Right ventricle myocardium inferior (tissue), 1 donor: Measurements from ENCODE around the gene HDAC9. TPM values are rescaled to one million over a fixed set of nuclear protein-coding genes. Genes with fewer than 3 reads are reported as not detected.
"Not testable (repeated sequence)": the region's sequence is repeated elsewhere in the genome, so short reads cannot be mapped to it uniquely, and the experiment has no call there.

Source experiments
- ATAC-seq: fragments of 200-7000 bp; cut with Tn5 transposase; one replicate; pipeline ENCODE4 v1.9.1; 2020; ENCODE audit warnings: mild to moderate bottlenecking, moderate library complexity
- DNase-seq: peaks from one replicate; pipeline ENCODE4 v3.0.0; 2021; ENCODE audit errors: missing footprints
- intact Hi-C: fragments of 100-400 bp; cut with DNase I; formaldehyde crosslinking; loops from one replicate; pipeline ENCODE4 v1.11.0; 2022
- total RNA-seq: library from RNA; stranded (reverse); fragmentation: NEBNext Ultra II Directional; extraction: Animal tissue kit (Norgen Biotek cat#: 25700); gene quantifications from one replicate; pipeline ENCODE4 v1.2.1, GENCODE V29; 2021
- donor health status: DM: no; HTN: yes; CAD: no; lungs with severe emphysema.

The HDAC9 gene
- total RNA-seq, 1 donor from 2014 or later = 25.3 TPM

DNA sequence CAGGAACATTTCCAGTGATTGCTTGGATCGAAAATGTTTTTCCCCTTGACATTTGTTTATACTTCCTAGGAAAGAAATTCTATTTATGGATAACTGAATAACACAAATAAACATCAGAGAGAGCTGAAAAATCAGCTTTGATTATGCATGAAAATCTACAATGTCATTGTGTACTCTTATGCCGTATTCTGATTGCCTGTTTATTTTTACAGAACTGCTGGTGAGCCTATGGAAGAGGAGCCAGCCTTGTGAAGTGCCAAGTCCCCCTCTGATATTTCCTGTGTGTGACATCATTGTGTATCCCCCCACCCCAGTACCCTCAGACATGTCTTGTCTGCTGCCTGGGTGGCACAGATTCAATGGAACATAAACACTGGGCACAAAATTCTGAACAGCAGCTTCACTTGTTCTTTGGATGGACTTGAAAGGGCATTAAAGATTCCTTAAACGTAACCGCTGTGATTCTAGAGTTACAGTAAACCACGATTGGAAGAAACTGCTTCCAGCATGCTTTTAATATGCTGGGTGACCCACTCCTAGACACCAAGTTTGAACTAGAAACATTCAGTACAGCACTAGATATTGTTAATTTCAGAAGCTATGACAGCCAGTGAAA is 500.4 kb downstream of the HDAC9 start:
- ATAC-seq = no peak
- intact Hi-C loops = no loop called here
- DNase-seq = peak; percentile 27

DNA sequence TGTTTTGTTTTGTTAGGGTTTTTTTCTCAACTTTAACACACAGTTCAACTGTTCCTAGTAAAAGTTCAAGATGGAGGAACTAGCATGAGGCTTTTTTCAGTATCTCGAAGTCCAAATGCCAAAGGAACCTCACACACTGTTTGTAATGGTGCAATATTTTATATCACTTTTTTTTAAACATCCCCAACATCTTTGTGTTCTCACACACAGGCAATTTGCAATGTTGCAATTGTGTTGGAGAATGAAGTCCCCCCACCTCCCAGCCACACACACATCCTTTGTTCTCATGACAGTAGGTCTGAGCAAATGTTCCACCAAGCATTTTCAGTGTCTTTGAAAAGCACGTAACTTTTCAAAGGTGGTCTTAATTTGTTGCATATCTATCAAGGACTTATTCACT is 501.0 kb downstream of the HDAC9 start:
- ATAC-seq (no peak), DNase-seq (no peak)
- intact Hi-C loops = no loop called here

DNA sequence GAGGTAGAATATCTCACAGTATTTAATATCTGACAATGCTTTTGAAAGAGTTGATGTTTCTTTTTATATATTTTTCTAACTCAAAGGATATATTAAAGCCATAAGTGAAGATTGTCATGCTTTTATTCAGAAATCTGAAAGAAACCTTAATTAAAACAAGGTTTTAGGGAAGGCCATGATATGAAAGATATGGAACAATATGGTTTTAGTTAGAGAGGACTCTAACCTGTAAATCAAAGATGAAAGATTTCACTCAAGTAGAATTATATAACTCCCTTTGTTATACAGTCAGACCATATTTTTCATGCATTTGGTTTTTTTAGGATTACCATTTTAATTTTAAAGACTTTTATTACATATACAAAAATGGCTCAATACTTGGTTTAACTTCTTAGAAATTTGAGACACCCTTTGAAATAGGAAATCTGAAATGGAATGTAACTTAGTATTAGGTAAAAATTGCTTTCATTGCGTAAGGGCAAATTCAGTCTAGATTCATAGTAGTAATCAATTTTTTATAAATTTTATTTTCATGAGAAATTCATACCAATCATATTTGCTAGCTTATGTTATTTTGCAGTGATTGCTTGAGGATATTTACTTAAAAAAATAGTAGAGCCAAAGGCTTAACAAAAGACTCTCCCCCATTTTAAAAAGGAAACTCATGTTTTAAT is 502.1 kb downstream of the HDAC9 start:
- ATAC-seq (no peak), DNase-seq (no peak)
- intact Hi-C loops = no loop called here

DNA sequence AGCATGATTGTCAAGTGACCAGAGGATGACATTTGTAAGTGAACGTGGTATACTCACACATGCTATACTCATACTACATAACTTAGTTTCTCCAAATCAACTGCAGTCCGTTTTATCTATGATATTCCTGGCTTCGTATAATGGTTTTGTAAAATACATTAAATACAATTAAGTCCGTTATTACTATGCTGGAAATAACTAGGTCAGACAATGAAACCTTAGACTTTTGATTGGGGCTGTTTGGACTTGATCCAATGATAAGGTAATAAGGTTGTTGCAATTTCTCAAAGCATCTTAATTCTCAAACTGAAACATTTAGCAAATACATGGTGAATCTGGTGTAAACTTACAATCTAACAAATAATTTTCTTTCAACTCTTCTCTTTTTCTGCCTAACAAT is 504.9 kb downstream of the HDAC9 start:
- intact Hi-C loops = no loop called here
- DNase-seq (no peak), ATAC-seq (no peak)

DNA sequence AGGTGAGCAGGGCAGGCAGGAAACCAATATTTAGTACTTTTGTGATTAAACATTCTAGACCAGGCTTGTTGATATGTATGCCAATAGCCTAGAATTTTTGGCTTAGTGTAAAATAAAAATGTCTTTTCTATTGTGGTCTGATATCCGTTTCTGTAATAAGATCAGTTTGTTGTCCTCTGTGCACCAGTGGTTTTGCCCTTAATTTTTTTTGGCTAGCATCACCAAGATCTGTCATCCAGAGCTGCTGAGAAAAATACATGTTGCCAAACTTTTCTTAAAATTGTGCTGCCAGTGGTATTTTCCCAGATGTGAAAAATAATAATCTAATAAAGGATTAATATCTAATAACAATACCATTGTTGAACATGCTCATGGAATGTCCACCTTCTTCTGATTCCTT is 506.3 kb downstream of the HDAC9 start:
- DNase-seq (no peak), ATAC-seq (no peak)
- intact Hi-C loops = no loop called here

DNA sequence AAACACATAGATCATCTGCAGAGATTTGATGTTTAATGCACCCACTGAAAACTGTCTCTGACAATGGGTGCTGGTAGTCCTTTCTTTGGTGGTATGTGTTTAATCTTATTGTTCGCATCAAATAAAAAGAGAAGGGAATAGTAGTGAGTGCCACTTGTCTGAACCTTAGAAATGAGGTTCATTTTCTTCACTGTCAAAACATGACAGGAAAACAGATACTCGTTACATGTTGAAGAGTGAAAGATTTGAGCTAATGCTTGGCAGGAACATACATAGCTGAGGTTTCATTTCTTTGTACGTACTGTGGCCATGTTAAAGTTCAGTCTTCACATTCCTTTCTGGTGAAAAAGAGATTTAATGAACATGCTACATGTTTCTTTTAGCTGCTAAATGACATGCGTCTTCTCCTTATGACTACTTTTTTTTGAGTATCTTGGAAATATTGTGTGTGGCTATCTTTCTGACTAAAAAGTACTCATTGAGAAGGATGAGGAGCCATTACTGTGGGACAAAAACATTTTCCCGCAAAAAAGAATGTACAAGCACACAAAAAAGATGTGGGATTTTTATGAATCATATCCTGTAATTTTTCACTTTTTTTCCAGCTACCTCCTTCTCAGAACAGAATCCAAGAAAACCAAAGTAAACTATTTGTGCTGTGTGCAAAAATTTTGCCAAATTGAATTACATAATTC is 513.8 kb downstream of the HDAC9 start:
- ATAC-seq (no peak), DNase-seq (no peak)
- intact Hi-C loops = no loop called here

DNA sequence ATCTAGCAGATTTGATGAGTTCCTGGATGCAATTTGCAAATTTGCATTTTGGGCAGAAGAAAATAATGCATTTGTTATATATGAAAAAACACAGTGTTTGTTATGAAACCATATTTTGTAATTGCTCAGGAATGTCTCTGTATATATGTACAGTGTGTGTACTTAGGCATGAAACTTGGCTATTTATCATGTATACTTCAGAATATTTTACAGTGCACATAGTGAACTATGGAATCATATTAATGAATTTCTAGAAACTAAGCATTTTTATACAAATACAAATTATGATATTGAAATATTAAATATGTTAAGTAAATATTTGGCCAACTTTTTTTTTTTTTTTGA is 514.4 kb downstream of the HDAC9 start:
- intact Hi-C loops = no loop called here
- no peak for ATAC-seq
- no peak for DNase-seq

DNA sequence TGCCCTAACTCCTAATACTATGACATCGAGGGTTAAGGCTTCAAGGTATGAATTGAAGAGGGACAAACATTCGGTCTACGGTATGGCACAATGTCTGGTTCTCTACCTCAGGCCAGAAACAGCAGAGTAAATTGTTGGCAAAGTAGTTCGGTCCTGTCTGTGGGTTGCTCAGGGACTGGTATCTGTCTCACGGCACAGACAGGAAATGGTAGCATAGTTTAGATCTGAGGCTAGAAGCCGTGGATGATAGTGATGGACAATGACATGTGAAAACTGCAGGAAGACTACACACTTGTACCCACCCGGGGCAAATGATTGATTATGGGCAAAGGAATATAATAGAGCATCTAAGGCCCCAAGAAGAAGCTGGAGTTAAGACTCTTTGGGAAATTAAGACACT is 515.7 kb downstream of the HDAC9 start:
- intact Hi-C loops = no loop called here
- DNase-seq (no peak), ATAC-seq (no peak)

DNA sequence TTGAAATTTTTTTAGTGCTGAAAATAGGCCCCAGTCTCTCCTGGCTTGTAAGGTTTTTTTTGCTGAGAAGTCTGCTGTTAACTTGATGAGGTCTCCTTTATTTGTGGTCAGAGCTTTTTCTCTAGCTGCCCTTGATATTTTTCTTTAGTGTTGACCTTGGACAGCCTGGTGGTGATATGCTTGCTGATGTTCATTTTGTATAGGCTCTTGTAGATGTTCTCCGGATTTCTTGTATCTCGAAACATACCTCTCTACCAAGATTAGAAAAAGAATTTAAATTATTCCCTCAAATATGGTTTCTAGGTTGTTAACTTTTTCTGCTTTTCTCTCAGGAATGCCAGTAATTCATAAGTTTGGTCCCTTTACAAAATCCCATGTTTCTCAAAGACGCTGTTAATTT is 519.5 kb downstream of the HDAC9 start:
- no peak for ATAC-seq
- intact Hi-C loops = no loop called here
- no peak for DNase-seq

DNA sequence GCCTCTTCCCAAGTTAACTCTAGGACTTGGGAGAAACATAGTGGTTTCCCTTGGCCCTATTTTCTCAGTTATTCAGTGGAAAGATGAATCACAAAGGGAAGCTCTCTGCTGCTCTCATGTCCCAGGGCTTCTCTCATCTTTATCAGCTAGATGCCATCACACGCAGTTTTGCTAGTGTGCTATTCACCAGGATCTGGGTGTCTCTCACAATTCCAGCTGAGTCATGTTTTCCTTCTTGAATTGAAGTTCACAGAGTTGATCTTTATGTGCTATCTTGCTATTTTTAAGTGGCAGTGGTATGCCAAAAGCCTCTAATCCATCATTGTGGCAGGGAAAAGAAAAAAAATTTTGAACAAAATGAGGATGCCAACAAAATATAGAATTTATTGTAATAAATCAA is 520.6 kb downstream of the HDAC9 start:
- intact Hi-C loops = no loop called here
- no peak for DNase-seq
- no peak for ATAC-seq

DNA sequence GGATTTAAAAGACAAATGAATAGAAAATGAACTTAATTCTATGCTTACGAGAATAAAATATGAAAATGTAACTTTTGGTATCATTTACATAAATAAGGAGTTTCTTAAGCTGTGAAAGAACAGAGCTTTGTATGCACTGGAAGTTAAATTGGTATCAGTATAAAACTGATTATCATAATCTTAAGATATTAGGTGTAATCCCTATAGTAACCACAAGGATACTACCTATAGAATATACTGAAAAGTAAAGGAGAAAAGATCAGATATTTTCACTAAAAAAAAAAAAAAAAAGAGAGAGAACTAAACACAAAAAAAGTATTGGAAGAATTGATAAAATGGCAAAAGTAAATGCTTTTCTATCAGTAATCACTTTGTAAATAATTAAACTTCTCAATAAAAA is 521.8 kb downstream of the HDAC9 start:
- no peak for DNase-seq
- intact Hi-C loops = no loop called here
- ATAC-seq = no peak

DNA sequence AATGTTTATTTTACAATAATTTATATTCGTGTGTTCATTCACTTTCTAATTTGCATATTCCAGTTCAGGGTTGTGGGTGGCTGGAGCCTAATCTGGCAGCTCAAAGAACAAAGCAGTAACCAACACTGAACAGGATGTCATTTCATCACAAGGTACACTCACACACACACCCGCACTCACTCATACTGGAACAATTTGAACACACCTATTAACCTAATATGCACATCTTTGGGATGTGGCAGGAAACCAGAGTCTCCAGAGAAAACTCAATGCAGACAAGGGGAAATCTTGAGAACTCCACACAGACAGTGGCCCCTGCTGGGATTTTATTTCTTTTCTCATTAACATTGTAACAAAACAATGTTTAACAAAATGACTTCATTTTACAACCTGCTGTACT is 524.5 kb downstream of the HDAC9 start:
- no peak for ATAC-seq
- DNase-seq = no peak
- intact Hi-C loops = no loop called here

DNA sequence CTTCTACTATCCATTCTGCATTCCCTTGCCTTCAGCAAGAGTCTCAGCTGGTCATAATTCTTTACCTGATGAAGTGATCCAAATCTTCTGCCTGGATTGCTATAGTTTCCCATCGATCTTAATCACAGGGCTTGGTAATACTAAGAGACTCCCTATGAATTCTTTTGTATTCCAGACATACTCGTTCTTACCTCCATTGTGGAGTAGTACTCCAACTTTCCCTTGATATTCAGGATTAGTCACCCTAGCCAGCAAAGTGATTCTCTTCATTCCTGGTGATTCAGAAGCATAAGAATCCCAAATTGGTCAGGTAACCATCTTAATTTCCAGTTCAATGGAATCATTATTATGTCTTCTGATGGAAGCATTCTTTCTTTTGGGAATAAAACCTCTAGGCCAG is 525.2 kb downstream of the HDAC9 start:
- DNase-seq = no peak
- no peak for ATAC-seq
- intact Hi-C loops = no loop called here

DNA sequence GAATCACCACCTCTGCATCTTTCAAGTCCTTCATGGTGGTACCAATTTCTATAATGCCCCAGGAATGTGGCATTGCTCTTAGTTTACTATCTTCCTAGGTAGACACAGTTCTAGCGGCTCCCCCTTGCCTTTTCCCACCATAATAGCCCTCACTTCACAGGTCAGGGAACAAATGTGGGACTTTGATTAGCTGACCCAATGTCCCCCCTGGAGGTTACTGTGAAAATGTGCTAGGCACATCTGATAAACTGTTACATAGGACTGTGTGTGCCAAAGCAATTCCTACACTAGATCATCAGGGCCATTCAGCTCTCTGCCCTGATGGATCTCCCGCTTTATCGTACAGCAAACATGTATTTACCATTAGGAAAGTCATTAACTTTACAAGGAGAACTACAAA is 527.9 kb downstream of the HDAC9 start:
- DNase-seq = no peak
- intact Hi-C loops = no loop called here
- no peak for ATAC-seq

DNA sequence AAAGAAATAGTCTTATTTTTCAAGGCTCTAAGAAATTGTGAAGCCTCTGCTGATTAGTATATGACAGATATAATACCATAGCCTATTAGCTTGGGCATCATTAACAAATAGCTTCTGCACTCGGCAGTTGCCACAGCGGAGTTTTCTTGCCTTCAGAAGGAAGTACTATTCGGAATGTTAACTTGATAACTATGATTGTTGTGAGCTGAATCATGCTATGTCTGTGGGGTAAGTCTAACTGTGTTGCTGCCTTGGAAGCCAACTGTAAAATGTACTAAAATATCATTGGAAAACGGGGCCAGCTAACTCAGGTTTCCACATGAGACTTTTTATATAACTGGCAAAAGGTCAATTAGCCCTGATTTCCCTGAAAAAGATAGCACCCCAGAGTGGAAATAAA is 528.7 kb downstream of the HDAC9 start:
- ATAC-seq = no peak
- DNase-seq = no peak
- intact Hi-C loops = no loop called here

DNA sequence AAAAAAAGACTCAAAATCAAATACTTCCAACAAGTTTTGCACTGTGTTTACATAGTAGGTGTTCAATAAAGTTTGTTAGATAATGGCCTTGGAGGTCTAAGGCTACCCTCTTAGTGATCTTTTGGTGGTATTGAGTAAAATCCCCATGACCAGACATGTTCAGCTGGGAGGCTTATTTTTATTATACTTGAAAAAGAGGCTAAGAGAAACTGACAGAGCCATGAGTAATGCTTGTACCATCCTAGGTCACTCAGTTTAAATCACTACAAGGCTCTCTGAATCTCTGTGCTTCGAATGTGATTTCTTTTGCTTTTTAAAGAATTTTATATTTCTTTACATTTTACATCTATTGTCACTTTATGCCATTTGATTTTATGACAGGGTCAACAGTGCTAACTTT is 531.3 kb downstream of the HDAC9 start:
- no peak for DNase-seq
- intact Hi-C loops = no loop called here

DNA sequence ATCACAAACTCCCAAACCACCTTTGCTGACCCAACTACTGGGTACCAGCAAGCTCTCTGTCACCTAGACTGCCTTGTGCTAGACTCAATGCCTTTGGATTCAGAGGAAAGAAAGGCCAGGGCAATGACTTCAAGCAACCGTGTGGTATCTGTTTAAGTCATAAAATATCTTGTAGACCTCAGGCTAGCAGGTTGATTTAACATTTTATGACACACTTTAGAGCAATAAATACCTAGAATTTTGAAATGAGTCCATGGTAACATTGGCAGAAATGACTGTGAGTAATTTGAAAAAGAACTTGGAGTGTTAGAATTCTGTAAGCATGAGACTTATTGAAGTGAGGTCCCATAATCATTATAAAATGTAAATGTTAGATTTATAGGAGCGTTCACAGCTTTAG is 534.7 kb downstream of the HDAC9 start:
- DNase-seq (no peak), ATAC-seq (no peak)
- intact Hi-C loops = no loop called here

More for the DNA sequence above, 531.3 kb downstream of the HDAC9 start:
- ATAC-seq = no peak

DNA sequence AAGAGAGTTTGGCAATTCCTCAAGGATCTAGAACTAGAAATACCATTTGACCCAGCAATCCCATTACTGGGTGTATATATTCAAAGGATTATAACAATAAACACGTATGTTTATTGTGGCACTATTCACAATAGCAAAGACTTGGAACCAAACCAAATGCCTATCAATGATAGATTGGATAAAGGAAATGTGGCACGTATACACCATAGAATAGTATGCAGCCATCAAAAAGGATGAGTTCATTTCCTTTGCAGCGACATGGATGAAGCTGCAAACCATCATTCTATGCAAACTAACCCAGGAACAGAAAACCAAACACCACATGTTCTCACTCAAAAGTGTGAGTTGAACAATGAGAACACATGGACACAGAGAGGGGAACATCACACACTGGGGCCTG is 537.4 kb downstream of the HDAC9 start:
- ATAC-seq, DNase-seq, intact Hi-C loops: not testable (repeated sequence)

DNA sequence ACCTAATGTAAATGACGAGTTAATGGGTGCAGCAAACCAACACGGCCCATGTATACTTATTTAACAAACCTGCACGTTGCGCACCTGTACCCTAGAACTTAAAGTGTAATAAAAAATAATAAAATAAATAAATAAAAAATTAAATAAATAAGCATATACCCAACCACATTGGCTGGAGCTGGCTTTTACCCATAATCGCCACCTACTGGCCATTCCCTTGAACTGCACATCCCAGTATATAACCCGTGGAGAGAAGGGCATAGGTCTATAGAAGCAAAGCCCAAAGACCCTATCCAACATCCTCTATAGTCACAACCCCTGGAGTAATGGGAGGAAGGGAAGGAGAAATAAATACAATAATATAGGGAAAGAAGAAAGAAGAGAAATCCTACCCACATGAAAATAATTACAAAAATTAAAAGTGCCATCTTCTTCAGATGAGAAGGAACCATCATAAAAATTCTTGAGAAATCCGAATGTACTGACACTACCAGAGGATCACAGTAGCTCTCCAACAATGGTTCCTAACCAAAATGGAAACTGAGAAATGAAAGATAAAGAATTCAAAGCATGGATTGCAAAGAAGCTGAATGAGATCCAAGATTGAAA is 556.3 kb downstream of the HDAC9 start:
- intact Hi-C loops = no loop called here
- ATAC-seq = no peak
- DNase-seq = no peak
